Endothelial cell of umbilical vein (primary cell): Measurements from ENCODE around the gene MDP1. TPM values are rescaled to one million over a fixed set of nuclear protein-coding genes. Genes with fewer than 3 reads are reported as not detected.

Source experiments
- BruUV-seq: library from RNA; stranded (reverse); fragments of 400-500 nt; replicated peaks from 2 replicates; lab custom pipeline; 2021; lab: Mats Ljungman, UMichigan
- CTCF ChIA-PET: fragments of 300-600, 350-600 bp; sonication (Branson Sonifier 250); formaldehyde crosslinking; loops from one replicate; lab custom pipeline; 2021; ENCODE audit warnings: antibody characterized with exemption, inconsistent platforms; lab: Charles Lee
- POLR2A ChIA-PET: fragments of 300-600, 350-600 bp; sonication (Branson Sonifier 250); formaldehyde crosslinking; loops from one replicate; lab custom pipeline; 2021; ENCODE audit warnings: antibody characterized with exemption, inconsistent platforms; lab: Charles Lee
- DNase-seq: peaks from one replicate; pipeline ENCODE4 v3.0.0-alpha.2; 2011; ENCODE audit warnings: low read depth, low spot score
- FAIRE-seq: peaks from 2 replicates; lab custom pipeline; 2011; peaks lifted over from hg19 to GRCh38; lab: Jason Lieb, UNC
- H2AFZ ChIP-seq: 2 replicates; pipeline ENCODE4 v1.6.0; 2012; ENCODE audit warnings: low read depth, low read length, control low read depth, inconsistent platforms
- H3K27ac ChIP-seq: 2 replicates; pipeline ENCODE4 v1.5.1; 2011; ENCODE audit warnings: low read depth, mild to moderate bottlenecking, control low read depth, low read length, moderate library complexity; ENCODE audit not compliant: insufficient read depth
- H3K27me3 ChIP-seq, 2 experiments: 2 replicates each; pipeline versions ENCODE4 v1.6.0 to v1.6.1; 2011; ENCODE audit warnings: low read length in 2 of 2, mixed read lengths in 1 of 2; ENCODE audit not compliant: control insufficient read depth in 2 of 2, insufficient read depth in 2 of 2
- H3K36me3 ChIP-seq, 2 experiments: 2 replicates in 1 of 2; 3 replicates in 1 of 2; pipeline ENCODE4 v1.5.1; 2011; ENCODE audit warnings: low read length in 2 of 2, mild to moderate bottlenecking in 1 of 2, moderate library complexity in 1 of 2; ENCODE audit not compliant: control insufficient read depth in 2 of 2, insufficient read depth in 2 of 2; ENCODE audit errors: extremely low read depth in 1 of 2
- H3K4me1 ChIP-seq: 3 replicates; pipeline ENCODE4 v1.5.1; 2011; ENCODE audit warnings: mild to moderate bottlenecking, low read length; ENCODE audit not compliant: control insufficient read depth, insufficient read depth; ENCODE audit errors: extremely low read depth
- H3K4me2 ChIP-seq: 2 replicates; pipeline ENCODE4 v1.6.1; 2011; ENCODE audit warnings: low read length, control low read depth, mixed read lengths; ENCODE audit not compliant: insufficient read depth
- H3K4me3 ChIP-seq, 3 experiments: fragments of 200-600 bp in 1 of 3; sonication (generic), shearing (Covaris generic) in 1 of 3; replicated peaks in 1 of 3; 2 replicates each; pipeline ENCODE4 v1.5.1; 2011 to 2016; ENCODE audit warnings: control low read depth in 3 of 3, low read length in 3 of 3, mild to moderate bottlenecking in 2 of 3, inconsistent platforms in 1 of 3, low read depth in 1 of 3, moderate library complexity in 1 of 3; ENCODE audit not compliant: insufficient read depth in 1 of 3
- H3K79me2 ChIP-seq: 2 replicates; pipeline ENCODE4 v1.6.0; 2012; ENCODE audit warnings: low read length, inconsistent platforms; ENCODE audit not compliant: control insufficient read depth, insufficient read depth
- H3K9ac ChIP-seq: replicated peaks from 2 replicates; pipeline ENCODE3; 2011; ENCODE audit warnings: low read length, control low read depth; ENCODE audit not compliant: insufficient read depth; ENCODE audit errors: extremely low read depth
- H3K9me1 ChIP-seq: replicated peaks from 3 replicates; pipeline ENCODE4 v1.6.0; 2011; ENCODE audit warnings: mild to moderate bottlenecking, low read length; ENCODE audit not compliant: control insufficient read depth, insufficient read depth; ENCODE audit errors: extremely low read depth
- H3K9me3 ChIP-seq: replicated peaks from 2 replicates; pipeline ENCODE4 v1.5.1; 2012; ENCODE audit warnings: low read length, inconsistent platforms; ENCODE audit not compliant: control insufficient read depth, insufficient read depth
- H4K20me1 ChIP-seq: replicated peaks from 2 replicates; pipeline ENCODE3; 2011; ENCODE audit warnings: mild to moderate bottlenecking, low read length; ENCODE audit not compliant: control insufficient read depth, insufficient read depth; ENCODE audit errors: extremely low read depth
- EZH2 ChIP-seq: IDR thresholded peaks from 2 replicates; pipeline ENCODE4 v1.6.1; 2012; ENCODE audit warnings: borderline replicate concordance, low read depth, mild to moderate bottlenecking, moderate library complexity, low read length, inconsistent platforms; ENCODE audit not compliant: severe bottlenecking
- FOS ChIP-seq: IDR thresholded peaks from 2 replicates; pipeline ENCODE4 v1.6.1; 2011; ENCODE audit warnings: mild to moderate bottlenecking, low read length, moderate library complexity, borderline replicate concordance; ENCODE audit not compliant: insufficient read depth
- GATA2 ChIP-seq: IDR thresholded peaks from 2 replicates; pipeline ENCODE4 v1.7.0; 2011; ENCODE audit warnings: low read depth, mild to moderate bottlenecking, moderate library complexity, mixed read lengths, low read length; ENCODE audit not compliant: insufficient read length, insufficient read depth
- JUN ChIP-seq: IDR thresholded peaks from 2 replicates; pipeline ENCODE4 v1.6.1; 2011; ENCODE audit warnings: borderline replicate concordance, low read depth; ENCODE audit not compliant: insufficient read length, insufficient read depth
- MYC ChIP-seq: IDR thresholded peaks from one replicate; pipeline ENCODE4 v1.6.1; 2011; ENCODE audit warnings: mild to moderate bottlenecking, low read depth, low read length
- POLR2A ChIP-seq: IDR thresholded peaks from 2 replicates; pipeline ENCODE4 v1.6.1; 2012; ENCODE audit warnings: low read depth, mild to moderate bottlenecking, control low read depth, low read length
- POLR2AphosphoS5 ChIP-seq: IDR thresholded peaks from 2 replicates; pipeline ENCODE4 v1.6.1; 2012; ENCODE audit warnings: low read depth, mild to moderate bottlenecking, control low read depth, low read length, moderate library complexity; ENCODE audit not compliant: insufficient read depth
- dilution Hi-C: fragments of 300-500 bp; cut with MboI; formaldehyde crosslinking; loops from one replicate; pipeline ENCODE4 v1.15.0; 2019; ENCODE audit warnings: low sequenced_read_pairs; ENCODE audit not compliant: extremely low pct_ligation_motif_present
- intact Hi-C: fragments of 100-400 bp; cut with micrococcal nuclease; formaldehyde crosslinking; loops from one replicate; pipeline ENCODE4 v1.10.0; 2022
- polyA plus RNA-seq, 4 experiments: library from polyadenylated mRNA; depleted of rRNA in 3 of 4; stranded (reverse) in 3 of 4; unstranded in 1 of 4; fragments of >200 nt; gene quantifications; 2 replicates each; pipeline versions ENCODE4 v1.2.1 to v1.2.3, GENCODE V29; 2011 to 2012; ENCODE audit warnings: missing spikeins in 1 of 4
- total RNA-seq: library from RNA; stranded (reverse); gene quantifications from 2 replicates; pipeline ENCODE4 v1.2.3, GENCODE V29; 2021
- TF ChIP-seq, protein P1 (sequence below), 2 donors: IDR thresholded peaks; 1 replicate in 1 of 2; 2 replicates in 1 of 2; pipeline ENCODE4 v1.5.1; 2011; ENCODE audit warnings: low read length in 2 of 2, mild to moderate bottlenecking in 2 of 2, moderate library complexity in 2 of 2, control low read depth in 1 of 2, inconsistent platforms in 1 of 2, low read depth in 1 of 2; ENCODE audit not compliant: insufficient read depth in 1 of 2; ENCODE audit errors: extremely low read depth in 1 of 2
- TF ChIP-seq, protein P2 (sequence below): IDR thresholded peaks from 2 replicates; pipeline ENCODE4 v1.6.1; 2011; ENCODE audit not compliant: insufficient read depth, insufficient read length

The MDP1 gene
- total and polyA plus RNA-seq, 2 donors (not counting 3 experiments of a cell fraction or from before 2014, with no cell fraction given): 8.1 to 22.7 TPM

DNA sequence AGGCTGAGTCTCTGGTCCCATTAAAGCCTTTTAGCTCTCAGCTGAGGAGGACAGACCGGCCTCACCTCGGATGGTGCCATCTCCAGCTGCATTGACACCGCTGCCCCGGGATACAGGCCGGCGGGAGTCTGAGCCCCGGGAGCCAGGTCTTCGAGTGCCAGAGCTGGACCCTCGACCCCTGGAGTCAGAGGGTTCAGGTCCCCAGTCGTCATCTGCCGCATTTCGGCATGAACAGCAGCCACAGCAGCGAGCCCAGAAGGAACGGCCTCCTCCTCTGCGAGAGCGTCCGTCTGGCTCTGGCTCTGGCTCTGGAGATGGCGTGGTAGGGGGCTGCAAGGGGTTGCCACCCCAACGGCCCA, 46.1 kb upstream of the MDP1 start:
- DNase-seq: no peak
- H3K4me3 ChIP-seq: no peak overlapping the region
- peaks cover 0 to 7% of the 10 kb centered on the region in 2 experiments for H3K36me3 ChIP-seq
- TF ChIP-seq MYC (no peak), JUN (no peak), GATA2 (no peak), POLR2A (no peak), POLR2AphosphoS5 (no peak), EZH2 (no peak), FOS (no peak)
- TF ChIP-seq, protein P1, sequence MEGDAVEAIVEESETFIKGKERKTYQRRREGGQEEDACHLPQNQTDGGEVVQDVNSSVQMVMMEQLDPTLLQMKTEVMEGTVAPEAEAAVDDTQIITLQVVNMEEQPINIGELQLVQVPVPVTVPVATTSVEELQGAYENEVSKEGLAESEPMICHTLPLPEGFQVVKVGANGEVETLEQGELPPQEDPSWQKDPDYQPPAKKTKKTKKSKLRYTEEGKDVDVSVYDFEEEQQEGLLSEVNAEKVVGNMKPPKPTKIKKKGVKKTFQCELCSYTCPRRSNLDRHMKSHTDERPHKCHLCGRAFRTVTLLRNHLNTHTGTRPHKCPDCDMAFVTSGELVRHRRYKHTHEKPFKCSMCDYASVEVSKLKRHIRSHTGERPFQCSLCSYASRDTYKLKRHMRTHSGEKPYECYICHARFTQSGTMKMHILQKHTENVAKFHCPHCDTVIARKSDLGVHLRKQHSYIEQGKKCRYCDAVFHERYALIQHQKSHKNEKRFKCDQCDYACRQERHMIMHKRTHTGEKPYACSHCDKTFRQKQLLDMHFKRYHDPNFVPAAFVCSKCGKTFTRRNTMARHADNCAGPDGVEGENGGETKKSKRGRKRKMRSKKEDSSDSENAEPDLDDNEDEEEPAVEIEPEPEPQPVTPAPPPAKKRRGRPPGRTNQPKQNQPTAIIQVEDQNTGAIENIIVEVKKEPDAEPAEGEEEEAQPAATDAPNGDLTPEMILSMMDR (IDR thresholded peaks at IDR 0.05; ENCODE audit: extremely low read depth in 1 of 2, insufficient read depth in 1 of 2, low read depth in 1 of 2, low read length in 2 of 2): no peak
- TF ChIP-seq, protein P2, sequence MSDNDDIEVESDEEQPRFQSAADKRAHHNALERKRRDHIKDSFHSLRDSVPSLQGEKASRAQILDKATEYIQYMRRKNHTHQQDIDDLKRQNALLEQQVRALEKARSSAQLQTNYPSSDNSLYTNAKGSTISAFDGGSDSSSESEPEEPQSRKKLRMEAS: no peak
- H3K4me2 ChIP-seq: no peak overlapping the region
- ChIA-PET POLR2A (no interaction called here), CTCF (interaction anchor here (1.2 to 1.3 kb wide), 2 partner anchors 9 to 10 kb away, joined by 3 to 5 read pairs; partner anchors contain the start of gene RABGGTA)
- intact Hi-C loops: no loop called here
- no peaks in the 10 kb centered on the region for H4K20me1 ChIP-seq
- no peaks in the 10 kb centered on the region for H3K9me3 ChIP-seq
- no peaks in the 10 kb centered on the region for H3K27me3 ChIP-seq
- no peak overlapping the region for H3K27ac ChIP-seq
- no peak for FAIRE-seq
- H3K79me2 ChIP-seq: no peaks in the 10 kb centered on the region
- no peaks in the 10 kb centered on the region for H3K9me1 ChIP-seq
- H3K9ac ChIP-seq: no peak overlapping the region
- H2AFZ ChIP-seq: no peak overlapping the region
- H3K4me1 ChIP-seq: no peaks in the 10 kb centered on the region
- dilution Hi-C loops: no loop called here
- no TSS peak for BruUV-seq
